Parathyroid adenoma (tissue), 2 donors: ENCODE results near the gene RADIL.

Experiments used
- H2AFZ ChIP-seq: fragments of 300-600 bp; sonication (generic); one replicate; pipeline ENCODE4 v1.7.0; 2017; ENCODE audit warnings: antibody characterized with exemption, mild to moderate bottlenecking
- H3K27ac ChIP-seq: fragments of 300-600 bp; sonication (generic); one replicate; pipeline ENCODE4 v1.7.0; 2017
- H3K27me3 ChIP-seq: fragments of 300-600 bp; sonication (generic); one replicate; pipeline ENCODE4 v1.7.0; 2017; ENCODE audit warnings: low read length; ENCODE audit not compliant: control insufficient read depth, insufficient read depth
- H3K36me3 ChIP-seq: fragments of 300-600 bp; sonication (generic); one replicate; pipeline ENCODE4 v1.7.0; 2017; ENCODE audit warnings: low read length; ENCODE audit not compliant: control insufficient read depth, insufficient read depth
- H3K4me1 ChIP-seq: fragments of 300-600 bp; sonication (generic); one replicate; pipeline ENCODE4 v1.7.0; 2017; ENCODE audit warnings: control low read depth
- H3K4me2 ChIP-seq: fragments of 300-600 bp; sonication (generic); one replicate; pipeline ENCODE4 v1.7.0; 2017; ENCODE audit warnings: low read length
- H3K4me3 ChIP-seq: fragments of 300-600 bp; sonication (generic); one replicate; pipeline ENCODE4 v1.7.0; 2017; ENCODE audit warnings: low read depth, low read length
- H3K79me2 ChIP-seq: fragments of 300-600 bp; sonication (generic); one replicate; pipeline ENCODE4 v1.7.0; 2017; ENCODE audit warnings: control low read depth
- H3K9ac ChIP-seq: fragments of 300-600 bp; sonication (generic); one replicate; pipeline ENCODE4 v1.7.0; 2017; ENCODE audit warnings: mild to moderate bottlenecking
- H3K9me3 ChIP-seq: fragments of 300-600 bp; sonication (generic); one replicate; pipeline ENCODE4 v1.7.0; 2017; ENCODE audit warnings: low read length; ENCODE audit not compliant: control insufficient read depth
- CTCF ChIP-seq: fragments of 300-600 bp; sonication (generic); IDR thresholded peaks from one replicate; pipeline ENCODE4 v1.7.0; 2017; ENCODE audit warnings: antibody characterized with exemption, mild to moderate bottlenecking
- donor health status: primary hyperparathyroidism.

RADIL gene

GRCh38 chr7:4919969-4920766, 36.7 kb upstream of the RADIL start:
- Histone ChIP-seq H3K9ac (no peak overlapping the region), H2AFZ (no peak overlapping the region), H3K27me3 (no peaks in the 10 kb centered on the region), H3K27ac (no peak overlapping the region), H3K4me2 (no peak overlapping the region), H3K4me3 (no peak overlapping the region), H3K4me1 (no peaks in the 10 kb centered on the region), H3K79me2 (no peaks in the 10 kb centered on the region), H3K9me3 (no peaks in the 10 kb centered on the region), H3K36me3 (no peaks in the 10 kb centered on the region)
- TF ChIP-seq CTCF = no peak

- Histone ChIP-seq H3K27ac (no peak overlapping the region), H3K9ac (no peak overlapping the region), H3K9me3 (no peaks in the 10 kb centered on the region), H3K36me3 (no peaks in the 10 kb centered on the region), H3K4me2 (no peak overlapping the region), H3K4me1 (no peaks in the 10 kb centered on the region), H2AFZ (no peak overlapping the region), H3K79me2 (no peaks in the 10 kb centered on the region), H3K27me3 (no peaks in the 10 kb centered on the region), H3K4me3 (no peak overlapping the region)
- no peak for TF ChIP-seq CTCF
Measured at GRCh38 chr7:4916113-4916512, 32.6 kb upstream of the RADIL start.

- no peaks in the 10 kb centered on the region for H3K9me3 ChIP-seq
- H3K36me3 ChIP-seq = no peaks in the 10 kb centered on the region
- no peaks in the 10 kb centered on the region for H3K27me3 ChIP-seq
- H3K4me2 ChIP-seq = no peak overlapping the region
- H3K79me2 ChIP-seq = no peaks in the 10 kb centered on the region
- H3K9ac ChIP-seq = no peak overlapping the region
- H3K4me1 ChIP-seq = no peaks in the 10 kb centered on the region
- no peak for TF ChIP-seq CTCF
- H3K27ac ChIP-seq = no peak overlapping the region
- no peak overlapping the region for H2AFZ ChIP-seq
- H3K4me3 ChIP-seq = no peak overlapping the region
Measured at GRCh38 chr7:4911111-4911828, 27.8 kb upstream of the RADIL start.

- Histone ChIP-seq H3K27ac (no peak overlapping the region), H3K4me3 (no peak overlapping the region), H3K79me2 (no peaks in the 10 kb centered on the region), H2AFZ (no peak overlapping the region), H3K4me2 (no peak overlapping the region), H3K9ac (no peak overlapping the region), H3K36me3 (no peaks in the 10 kb centered on the region), H3K9me3 (no peaks in the 10 kb centered on the region), H3K27me3 (peaks cover 6% of the 10 kb centered on the region), H3K4me1 (no peaks in the 10 kb centered on the region)
- TF ChIP-seq CTCF = no peak
Measured at GRCh38 chr7:4906682-4907081, 23.2 kb upstream of the RADIL start.
